ENCODE results near the gene VCPKMT.
"Not testable (repeated sequence)": the region's sequence is repeated elsewhere in the genome, so short reads cannot be mapped to it uniquely, and the experiment has no call there.

VCPKMT gene

DNA sequence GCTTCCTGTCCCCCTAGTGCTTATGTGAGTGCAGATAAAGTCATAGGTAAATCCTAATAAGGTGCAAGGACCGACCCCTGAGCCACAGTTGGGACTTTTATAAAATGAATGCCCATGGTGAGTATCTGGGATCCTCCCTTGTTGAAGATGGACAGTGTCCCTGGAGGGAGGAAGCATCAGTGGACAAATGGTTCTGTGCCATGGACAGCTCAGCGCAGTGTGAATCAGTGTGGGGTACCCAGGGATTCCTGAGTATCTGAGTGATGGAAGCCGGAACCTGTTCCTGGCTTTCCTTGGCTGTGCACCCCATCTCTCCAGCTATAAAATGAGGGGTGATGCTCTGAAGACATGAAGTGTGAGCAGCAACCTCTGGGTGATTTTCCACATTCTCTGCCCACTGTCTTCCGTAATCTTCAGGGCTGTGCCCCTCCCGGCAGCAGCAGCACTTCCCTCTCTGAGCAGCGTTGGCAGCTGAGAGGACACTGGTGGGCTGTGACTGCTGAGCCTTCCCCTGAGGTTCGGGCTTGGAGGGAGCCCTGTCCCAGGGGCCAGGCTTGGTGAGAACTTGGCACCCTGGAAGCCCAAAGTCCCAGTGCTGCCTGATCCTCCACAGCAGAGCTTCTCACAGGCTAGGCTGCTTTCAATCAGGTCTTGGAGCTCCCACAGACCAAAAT lies 25.0 kb downstream of the VCPKMT start:
- DNase-seq = no peak

DNA sequence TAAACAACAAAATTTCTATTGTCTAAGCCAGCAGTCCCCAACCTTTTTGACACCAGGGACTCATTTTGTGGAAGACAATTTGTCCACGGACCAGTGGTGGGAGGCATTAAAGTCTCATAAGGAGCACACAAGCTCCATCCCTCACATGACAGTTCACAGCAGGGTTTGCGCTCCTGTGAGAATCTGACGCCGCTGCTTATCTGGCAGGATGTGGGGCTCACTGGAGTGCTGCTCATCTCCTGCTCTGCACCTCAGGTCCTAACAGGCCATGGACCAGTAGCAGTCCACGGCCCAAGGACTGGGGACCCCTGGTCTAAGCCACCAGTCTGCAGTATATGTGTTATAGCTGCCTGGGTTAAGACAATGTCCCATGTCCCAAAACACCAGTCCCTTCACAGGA lies 27.2 kb downstream of the VCPKMT start:
- DNase-seq = no peak

DNA sequence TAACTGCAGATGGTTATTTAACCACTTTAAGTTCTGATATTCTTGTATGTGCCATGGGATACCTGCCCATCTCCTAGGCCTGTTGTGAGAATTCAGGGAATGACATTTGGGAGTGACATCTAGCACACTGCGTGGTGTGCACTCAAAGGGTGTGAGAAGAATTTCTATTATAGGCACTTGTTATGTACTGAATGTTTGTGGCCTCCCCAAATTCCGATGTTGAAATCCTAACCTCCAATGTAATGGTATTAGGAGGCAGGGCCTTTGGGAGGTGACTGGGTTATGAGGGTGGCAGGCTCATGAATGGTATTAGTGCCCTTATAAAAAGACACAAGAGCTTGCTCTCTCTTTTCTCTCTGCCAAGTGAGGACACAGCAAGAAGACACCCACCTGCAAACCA lies 27.6 kb downstream of the VCPKMT start:
- DNase-seq = no peak

DNA sequence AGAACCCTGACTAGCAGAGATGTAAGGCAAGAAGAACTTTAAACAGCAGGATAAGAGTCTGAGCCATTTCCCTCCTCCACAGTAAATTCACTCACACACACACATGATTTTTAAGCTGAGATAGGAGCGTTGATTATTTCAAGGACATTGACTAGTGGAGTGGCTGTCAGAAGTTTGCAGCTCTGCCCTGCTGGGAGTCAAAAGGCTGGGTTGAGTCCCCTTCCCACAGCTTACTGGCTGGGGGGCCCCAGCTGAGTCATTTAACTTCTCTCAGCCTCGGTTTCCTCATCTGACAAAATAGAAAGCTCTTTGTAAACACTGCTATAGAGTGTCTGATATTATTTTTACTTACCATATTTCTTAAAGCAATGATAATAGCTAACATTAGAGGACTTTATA lies 28.3 kb downstream of the VCPKMT start:
- no peak for DNase-seq

DNA sequence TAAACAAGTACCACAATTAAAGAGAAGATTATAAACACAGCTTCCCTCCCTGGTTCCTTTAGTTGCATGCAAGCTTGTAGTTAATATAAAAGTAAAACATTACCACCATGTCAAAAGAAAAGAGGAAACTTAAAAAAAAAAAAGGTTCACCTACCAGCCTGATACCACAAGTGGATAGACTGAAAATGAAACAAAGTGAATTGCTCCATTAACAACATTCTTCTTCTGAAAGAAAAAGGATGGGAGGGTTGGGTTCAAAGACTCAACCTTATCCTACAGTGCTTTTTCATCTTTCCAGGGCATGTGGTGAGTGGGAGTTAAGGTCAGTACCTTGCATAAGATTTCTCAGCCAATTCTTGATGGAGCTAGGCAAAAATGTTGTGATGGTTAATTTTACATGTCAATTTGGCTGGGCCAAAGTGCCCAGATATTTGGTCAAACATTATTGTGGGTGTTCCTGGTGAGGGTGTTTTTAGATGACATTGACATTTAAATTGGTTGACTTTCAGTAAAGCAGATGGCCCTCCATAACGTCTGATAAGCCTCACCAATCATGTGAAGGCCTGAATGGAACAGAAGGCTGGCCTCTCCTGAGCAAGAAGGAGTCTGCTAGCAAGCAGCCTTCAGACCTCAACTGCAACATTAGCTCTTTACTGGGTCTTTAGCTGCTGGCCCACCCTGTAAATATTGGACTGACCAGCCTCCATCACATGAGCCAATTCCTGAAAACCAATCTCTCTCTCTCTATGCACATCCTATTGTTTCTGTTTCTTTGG lies 28.8 kb downstream of the VCPKMT start:
- DNase-seq = no peak

DNA sequence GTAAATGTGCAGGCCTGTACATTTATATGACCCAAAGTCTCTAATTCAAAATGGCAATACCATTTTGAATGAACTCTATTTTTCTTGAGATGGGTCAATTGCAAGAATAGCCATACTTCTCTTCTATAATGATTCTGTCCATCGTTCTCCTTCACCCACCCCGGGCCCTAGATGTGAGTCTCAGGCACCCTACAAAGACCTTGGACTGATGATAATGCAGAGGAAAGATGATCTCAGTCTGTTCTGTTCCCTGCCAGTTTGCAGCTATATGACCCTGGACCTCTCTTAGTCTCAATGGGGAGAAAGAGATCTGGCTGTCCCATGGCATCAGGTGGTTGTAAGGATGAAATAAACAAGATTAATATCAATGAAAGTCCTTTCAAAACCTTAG lies 30.1 kb downstream of the VCPKMT start:
- no peak for DNase-seq

DNA sequence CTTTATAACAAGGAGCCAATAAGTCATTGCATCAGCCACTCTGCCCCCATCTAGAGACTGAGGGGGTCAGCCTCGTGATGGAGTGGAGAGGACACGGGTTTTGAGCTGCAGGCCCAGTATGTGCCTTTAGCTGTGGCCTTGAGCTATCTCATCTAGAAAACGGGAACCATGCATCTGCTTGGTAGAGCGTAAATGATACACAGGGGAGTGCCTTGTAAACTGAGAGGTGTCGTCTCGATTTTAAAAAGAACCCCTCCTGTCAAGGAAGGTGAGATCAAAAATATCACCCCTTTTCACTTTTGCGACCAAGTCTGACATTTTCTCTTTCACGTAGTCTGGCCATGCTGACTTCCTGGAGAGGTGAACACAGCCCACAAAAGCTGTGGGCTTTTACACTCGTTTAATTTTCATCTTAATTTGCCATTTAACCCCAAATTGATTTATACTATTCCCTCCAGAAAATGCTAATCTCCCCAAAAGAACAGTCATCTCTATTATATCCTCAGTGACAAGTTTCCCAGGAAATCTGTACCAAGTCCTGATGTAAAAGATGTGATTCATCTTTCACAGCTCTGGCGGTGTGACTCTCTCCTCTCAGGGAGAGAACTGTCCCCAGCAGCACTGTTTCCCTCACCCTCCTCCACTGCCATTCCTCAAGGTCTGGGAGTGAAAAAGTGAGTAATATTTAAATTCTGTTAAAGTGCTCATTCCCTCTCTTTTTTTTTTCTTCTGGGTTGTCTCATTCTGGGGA lies 30.6 kb downstream of the VCPKMT start:
- DNase-seq = no peak

DNA sequence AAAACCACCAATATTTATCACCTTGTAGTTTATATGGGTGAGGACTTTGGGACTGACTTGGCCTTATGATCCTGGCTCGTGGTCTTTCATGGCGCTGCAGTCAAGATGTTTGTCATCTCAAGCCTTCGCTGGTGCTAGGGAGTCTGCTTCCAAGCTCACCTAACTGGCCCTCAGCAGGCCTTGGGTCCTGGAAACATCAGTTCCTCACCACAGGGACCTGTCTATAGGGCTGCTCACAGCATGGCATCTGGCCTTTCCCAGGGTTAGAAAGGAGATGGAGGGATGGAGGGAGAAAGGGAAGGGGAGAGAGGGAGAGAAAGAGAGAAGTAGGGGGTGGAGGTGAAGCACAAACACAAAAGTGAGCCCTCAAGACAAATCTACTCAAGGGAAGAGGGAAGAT lies 31.7 kb downstream of the VCPKMT start:
- DNase-seq = no peak

DNA sequence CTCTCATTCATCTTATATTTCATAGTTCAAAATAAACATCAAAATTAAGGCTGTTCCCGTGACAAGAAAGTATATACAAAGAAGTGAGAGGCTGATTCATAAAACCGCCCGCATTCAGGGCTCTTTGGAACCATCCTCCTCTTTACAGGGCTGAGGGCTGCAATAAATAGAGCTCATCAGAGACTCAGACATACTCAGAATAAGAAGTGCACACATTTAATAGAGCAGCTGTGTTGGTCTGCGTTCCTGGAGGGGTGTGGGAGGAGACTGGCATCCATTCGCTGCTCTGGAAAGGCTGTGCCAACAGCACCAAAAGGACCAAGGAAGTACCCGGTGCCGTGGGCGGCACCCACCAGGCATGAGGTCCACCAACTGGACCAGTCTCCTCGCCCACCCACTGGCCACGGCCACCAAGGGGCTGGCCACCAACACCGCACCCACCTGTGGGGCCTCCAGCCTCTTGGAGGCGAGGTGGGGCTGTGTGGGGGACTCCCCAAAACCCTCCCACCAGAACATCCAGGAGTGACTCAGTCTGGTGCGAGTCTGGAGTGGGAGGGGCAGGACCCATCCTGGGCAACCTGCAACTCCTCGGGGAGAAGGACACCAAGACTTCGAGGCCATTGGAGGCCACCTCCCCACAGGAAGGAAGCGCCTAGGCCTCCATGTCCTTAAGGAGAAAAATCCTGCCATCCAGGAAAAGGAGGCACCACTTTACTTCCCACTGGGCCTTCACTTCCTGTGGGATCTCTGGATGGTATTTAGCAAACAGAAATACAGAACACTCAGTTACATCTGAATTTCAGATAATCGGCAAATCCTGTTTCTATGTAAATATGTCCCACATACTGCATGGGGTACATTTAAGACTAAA lies 32.7 kb downstream of the VCPKMT start:
- no peak for DNase-seq

DNA sequence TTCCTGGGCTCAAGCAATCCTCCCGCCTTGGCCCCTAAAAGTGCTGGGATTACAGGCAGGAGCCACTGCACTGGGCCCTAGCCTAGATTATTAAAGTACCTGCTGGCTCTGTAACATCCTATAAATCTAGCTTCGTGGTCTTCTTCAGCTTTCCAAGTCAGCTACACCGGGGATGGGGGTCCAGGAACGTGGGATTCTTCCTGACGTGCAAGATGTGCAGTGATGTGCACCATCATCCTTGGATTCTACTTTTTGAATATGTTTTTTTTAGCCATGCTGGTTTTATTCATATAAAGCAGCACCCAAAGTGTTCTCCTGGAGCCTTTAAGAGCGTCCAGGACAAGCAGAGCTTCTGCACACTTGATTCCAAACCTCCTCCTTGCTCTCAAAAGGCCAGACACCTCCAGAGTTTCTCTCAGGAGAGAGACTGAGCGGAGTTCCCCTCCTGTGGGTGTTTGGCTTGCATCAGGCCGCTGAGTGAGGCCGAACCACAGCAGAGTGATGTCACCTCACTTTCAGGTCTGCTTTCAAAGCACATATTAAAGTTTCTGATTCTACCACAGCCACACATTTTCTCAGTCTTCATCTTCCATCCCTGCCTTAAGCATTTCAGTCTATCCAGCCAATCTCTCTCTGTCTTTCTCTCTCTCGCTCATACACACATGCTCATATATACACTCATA lies 33.4 kb downstream of the VCPKMT start:
- no peak for DNase-seq

DNA sequence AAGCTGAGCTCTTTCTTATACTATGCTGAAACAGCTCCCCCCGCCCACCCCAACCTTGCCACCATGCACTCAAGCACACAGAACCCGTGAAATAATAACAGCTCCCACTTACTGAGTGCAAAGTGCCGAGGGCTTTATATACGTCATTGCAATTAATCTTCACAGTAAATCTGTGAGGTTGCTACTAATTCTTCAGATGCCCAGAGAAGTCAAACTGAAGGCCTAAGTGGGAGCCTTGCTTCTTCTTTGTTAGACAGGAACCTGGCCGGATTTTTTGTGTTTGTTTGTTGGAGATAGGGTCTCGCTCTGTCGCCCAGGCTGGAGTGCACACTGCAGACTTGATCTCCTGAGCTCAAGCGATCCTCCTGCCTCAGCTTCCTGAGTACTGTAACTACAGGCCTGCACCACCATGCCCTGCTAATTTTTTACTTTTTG lies 34.0 kb downstream of the VCPKMT start:
- no peak for DNase-seq

DNA sequence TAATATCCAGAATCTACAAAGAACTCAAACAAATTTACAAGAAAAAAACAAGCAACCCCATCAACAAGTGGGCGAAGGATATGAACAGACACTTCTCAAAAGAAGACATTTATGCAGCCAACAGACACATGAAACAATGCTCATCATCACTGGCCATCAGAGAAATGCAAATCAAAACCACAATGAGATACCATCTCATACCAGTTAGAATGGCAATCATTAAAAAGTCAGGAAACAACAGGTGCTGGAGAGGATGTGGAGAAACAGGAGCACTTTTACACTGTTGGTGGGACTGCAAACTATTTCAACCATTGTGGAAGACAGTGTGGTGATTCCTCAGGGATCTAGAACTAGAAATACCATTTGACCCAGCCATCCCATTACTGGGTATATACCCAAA lies 37.3 kb downstream of the VCPKMT start:
- not testable (repeated sequence) for DNase-seq

DNA sequence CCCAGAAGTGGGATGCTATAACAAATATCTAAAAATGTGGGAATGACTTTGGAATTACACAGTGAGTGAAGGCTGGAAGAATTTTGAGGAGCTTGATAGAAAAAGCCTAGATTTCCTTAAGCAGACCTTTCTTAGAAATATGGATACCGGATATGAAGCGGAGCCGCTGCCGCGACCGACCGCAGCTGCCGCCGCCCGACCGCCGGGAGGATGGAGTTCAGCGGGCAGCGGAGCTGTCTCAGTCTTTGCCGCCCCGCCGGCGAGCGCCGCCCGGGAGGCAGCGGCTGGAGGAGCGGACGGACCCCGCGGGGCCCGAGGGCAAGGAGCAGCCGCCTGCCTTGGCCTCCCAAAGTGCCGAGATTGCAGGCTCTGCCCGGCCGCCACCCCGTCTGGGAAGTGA lies 42.7 kb downstream of the VCPKMT start:
- DNase-seq = not testable (repeated sequence)

DNA sequence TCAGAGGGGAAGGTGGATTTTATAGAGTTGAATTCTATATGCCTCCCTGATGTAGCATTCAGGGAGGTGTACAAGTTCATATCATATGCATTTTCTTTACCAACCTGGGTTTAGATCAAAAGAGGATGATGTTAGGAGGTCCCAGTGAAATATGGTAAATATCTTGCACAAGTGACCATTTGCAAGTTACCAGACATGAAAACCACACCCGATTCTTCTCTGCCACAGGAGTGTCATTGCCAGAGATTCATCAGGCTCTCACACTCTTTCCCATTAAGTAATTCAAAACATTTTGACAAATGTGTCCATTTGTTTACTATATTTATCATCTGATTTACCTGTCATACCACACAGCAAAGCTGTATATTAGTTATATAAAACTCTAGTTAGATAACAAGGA lies 44.0 kb downstream of the VCPKMT start:
- DNase-seq = no peak

DNA sequence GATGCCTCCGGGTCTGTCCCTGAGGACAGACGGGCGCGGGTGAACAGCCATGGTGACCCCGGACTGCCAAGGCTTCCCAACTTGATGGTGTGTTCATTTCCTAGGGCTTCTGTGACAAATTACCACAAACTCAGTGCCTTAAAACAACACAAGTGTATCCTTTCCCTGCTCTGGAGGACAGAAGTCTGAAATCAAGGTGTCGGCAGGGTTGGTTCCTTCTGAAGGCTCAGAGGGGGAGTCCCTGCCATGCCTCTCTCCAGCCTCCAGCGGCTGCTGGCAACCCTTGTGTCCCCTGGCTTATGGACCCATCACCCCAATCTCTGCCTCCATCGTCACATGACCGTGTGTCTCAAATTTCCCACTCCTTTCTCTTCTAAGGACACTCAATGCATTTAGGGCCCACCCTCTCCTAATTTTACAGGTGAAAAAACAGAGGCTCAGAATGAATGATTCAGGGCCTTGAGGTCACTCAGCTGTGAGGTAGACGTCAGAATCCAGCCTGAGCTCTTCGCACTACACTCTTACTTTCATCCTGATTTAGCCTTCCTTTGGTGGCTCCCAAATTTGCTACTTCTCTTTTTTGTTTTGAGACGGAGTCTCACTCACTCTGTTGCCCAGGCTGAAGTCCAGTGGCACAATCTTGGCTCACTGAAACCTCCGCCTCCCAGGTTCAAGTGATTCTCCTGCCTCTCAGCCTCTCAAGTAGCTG lies 45.4 kb downstream of the VCPKMT start:
- no peak for DNase-seq

DNA sequence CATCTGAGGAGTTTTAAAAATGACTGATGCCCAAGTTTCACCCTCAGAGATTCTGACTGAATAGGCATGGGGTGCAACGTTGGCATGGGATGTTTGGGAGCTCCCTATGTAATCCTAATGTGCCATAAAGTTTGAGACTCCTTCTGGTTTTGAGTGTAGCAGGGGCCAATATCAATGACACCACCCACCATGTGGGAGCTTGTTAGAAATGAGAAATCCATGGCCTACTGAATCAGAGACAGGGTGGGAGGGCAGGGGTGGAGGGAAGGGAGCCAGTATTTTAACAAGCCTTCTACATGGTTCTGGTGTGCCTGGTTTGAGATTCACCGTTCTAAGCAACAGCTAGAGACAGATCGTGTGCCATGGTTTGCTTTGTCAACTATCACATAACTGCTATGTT lies 46.1 kb downstream of the VCPKMT start:
- no peak for DNase-seq

DNA sequence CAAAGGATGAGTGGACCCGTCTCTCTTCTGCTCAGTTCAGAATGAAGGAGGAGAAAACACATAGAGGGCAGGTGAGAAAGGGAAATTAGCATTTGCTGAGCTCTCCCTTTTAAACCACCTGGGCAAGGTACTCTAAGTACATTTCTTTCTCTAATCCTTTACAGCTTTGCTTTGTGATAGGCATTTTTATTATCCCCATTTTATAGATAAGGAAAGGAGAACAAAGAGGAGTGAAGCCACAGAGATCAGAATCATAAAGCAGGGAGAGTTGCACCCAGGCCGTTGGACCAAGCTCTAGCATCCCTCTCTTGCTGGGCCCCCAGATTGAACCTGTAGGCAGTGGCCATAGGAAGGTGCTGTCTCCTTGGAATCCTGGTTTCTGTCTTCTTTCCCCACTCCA lies 47.0 kb downstream of the VCPKMT start:
- no peak for DNase-seq

DNA sequence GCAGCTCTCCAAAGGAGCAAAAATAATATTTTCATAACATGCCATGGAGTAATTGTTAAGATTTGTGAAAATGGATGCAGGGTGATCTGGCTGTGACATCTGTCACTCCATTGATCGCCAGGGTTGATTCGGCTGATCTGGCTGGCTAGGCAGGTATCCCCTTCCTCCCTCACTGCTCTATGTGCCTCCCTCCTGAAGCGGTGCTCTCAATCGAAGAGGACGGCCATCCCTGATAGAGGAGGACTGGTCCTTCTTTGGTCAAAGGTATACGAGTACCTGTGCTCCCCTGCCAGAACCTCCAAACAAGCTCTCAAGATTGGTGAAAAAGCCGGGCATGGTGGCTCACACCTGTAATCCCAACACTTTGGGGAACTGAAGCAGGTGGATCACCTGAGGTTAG lies 47.9 kb downstream of the VCPKMT start:
- DNase-seq = no peak

DNA sequence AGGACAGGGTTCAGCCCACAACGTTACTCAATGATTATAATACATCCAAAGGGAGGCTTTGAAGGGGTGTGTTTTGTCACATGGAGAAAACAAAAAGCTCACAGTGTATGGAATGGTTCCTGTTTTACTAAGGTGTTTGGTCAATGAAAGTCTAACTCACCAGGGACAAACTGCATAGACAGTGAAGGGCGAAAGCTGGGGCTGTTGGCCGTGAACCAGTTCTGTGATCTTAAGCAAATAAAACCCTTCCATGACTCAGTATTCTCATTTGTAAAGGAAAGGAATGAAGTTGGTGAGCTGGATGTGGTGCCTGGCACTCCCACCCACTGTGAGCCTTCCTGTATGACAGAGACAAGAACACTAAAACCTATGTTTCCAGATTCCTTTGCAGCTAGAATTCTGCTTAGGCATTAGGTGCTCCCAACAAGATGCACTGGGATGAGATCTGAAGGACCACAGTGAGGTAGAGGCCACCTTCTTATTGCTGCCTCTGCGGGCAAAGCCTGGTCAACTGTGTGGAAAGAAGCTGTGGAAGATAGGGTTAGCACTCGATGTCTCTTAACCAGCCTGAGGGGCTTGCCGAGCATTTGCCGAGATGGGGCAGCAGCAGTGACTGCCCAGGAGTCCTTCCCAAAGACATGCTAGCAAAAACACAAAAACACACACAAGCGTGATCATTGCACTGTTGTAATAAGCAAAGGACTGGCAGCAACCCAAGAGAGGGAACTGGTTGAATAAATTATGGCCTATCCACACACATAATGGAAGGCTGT lies 48.5 kb downstream of the VCPKMT start:
- DNase-seq = no peak

DNA sequence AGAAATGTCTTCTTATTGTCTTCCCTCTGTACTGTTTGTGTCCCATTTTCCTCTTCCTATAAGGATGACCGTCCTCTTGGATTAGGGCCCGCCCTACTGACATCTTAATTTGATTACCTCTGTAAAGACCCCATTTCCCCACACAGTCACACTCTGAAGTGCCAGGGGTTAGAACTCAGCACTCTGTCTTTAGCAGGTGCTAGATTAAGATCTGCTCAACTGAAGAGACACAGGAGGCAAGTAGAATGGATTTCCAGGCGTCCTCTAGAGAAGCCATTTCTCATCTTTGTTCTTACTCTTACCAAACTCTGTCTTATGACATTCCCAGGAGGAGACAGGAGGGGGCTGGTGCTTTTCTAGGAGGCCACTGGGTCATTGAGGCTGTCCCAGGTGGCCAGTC lies 50.8 kb downstream of the VCPKMT start:
- DNase-seq = no peak

DNA sequence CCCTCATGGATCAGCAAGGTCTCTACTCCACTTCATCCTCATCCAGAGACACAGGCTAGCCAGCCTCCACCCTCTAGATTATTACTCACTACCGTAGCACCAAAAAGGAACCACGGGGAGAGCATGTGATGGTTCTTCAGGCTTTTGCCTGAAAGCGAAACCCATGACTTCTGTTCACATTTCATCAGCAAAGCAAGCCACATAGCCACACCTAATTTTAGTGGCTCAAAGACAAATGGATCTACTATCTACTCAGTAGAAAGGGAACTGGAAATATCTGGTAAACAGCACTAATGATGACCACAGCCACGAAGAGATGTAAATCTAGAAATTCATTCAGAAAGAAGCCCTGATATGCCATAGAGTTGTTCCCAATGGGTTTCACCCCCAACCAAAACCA lies 51.4 kb downstream of the VCPKMT start:
- no peak for DNase-seq
